Effector CD8-positive, alpha-beta T cell (primary cell): ENCODE results near the gene FKRP.
"Not testable (repeated sequence)": the region's sequence is repeated elsewhere in the genome, so short reads cannot be mapped to it uniquely, and the experiment has no call there.

Source experiments
- DNase-seq: peaks from one replicate; lab custom pipeline; 2025; lab: John Stamatoyannopoulos, UW
- total RNA-seq, 4 experiments: gene quantifications; one replicate each; lab custom pipeline; 2026; lab: John Stamatoyannopoulos, UW

Gene FKRP
- 17.1 to 26.8 (median 22.4) reads per million in 4 experiments for total RNA-seq

GRCh38 chr19:46745521-46746280, at the start of gene FKRP:
FKRP (plus strand) TSS chr19:46746057; CDS start chr19:46755451, 9,394 bp downstream.
- peak; percentile 10 for DNase-seq

DNA sequence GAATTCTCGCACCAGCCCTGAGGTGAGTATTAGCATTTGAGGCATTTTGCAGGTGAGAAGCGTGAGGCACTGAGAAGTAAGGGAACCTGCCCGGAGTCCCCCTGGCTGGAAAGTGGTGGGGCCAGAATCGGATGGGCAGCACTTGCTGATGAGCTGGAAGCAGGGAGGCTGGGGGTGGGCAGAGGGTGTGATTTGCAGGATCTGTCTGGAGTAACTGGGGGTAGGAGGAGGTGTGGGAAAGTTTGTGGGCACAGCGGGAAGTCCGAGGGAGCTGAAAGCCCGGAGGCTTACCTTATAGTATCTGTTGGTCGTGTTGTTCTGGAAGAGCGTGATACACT, 49.0 kb upstream of the FKRP start:
- DNase-seq = no peak

DNA sequence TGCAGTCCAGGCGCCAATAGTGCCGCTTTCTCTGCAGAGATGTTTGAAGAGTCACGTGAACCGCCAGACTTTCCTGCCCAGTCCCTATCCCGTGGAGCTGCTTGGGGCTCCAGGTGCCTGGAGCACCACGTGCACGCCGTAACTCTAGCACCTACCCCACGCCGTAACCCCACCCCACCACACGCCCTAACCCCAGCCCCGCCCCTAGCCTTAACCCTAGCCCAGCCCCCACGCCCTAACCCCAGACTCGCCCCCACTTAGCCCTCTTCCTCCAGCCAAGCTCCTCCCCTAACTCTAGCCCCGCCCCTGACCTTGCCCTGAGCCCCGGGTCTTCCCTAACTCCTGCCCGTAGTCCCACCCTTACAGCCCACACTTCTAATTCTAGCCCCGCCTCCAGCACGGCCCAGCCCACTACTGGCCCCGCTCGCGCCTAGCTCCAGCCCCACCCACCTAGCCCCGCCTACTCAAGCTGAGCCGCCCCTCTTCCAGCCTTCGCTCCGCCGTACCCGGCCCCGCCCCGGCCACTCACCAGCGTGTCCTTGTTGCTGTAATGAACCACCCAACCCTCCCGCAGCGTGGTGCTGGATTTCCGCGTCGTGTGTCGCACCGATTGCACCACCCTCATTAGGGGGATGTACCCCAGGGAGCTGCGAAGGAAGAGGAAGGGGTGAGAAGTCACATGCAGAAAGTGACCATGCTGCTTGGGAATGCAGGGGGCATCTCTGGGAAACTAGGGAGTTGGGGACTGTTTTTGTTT, 48.5 kb upstream of the FKRP start:
- DNase-seq = no peak

GRCh38 chr19:46698395-46699321, 47.2 kb upstream of the FKRP start:
- DNase-seq = no peak

- DNase-seq = no peak
Observed at GRCh38 chr19:46700704-46701103, 45.2 kb upstream of the FKRP start.

- DNase-seq = peak; percentile 87
Observed at GRCh38 chr19:46704379-46705076, 41.3 kb upstream of the FKRP start.

DNA sequence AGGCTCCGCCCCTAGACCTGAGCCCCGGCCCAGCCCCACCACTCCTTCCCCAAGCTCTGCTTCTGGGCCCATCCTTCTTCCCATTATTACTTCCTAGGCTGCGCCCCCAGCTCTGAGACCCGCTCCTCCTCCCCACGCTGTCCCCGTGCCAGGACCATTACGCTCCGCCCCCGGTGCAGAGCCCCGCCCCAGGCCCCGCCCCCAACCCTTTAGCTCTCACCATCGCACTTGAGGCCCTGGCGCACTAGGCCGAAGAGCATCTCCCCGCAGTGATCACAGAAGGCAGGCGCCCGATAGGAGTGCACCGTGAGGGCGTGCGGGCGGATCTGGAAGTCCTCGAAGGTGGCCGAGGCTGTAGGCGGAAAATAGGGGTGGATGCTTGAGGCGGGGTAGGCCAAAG, 35.2 kb upstream of the FKRP start:
- no peak for DNase-seq

- DNase-seq = not testable (repeated sequence)
Observed at GRCh38 chr19:46712768-46713338, 33.0 kb upstream of the FKRP start.

DNA sequence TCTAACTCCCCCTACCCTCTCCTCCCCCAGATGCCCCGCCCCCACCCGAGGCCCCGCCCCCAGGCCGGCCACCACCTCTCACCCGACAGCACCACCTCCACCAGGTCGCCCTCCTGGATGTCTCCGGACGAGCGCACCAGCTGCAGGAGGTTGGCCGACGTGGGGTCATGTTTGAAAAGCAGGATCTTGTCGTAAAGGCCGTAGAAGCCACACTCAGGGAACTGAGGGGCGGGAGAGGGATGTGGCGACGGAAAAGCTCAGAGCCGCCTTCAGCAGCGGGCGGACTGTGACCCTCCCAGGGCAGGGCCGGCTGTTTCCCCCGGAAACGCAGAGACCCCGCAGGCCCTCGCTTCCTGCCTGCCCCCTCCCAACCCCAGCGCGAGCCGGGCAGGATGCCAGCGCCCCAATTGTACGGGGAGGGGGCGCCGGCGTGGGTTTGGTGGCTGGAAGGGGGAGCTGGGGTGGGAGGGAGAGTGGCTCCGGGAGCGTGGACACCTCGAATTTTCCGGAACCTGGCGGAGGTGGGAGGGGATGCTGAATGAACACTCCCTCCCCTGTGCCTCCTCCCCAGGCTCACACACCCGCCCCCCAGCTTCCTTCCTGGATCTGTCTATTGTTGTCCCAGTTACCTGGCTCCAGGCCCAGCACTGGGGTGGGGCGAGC, 31.9 kb upstream of the FKRP start:
- peak; percentile 41 for DNase-seq

DNA sequence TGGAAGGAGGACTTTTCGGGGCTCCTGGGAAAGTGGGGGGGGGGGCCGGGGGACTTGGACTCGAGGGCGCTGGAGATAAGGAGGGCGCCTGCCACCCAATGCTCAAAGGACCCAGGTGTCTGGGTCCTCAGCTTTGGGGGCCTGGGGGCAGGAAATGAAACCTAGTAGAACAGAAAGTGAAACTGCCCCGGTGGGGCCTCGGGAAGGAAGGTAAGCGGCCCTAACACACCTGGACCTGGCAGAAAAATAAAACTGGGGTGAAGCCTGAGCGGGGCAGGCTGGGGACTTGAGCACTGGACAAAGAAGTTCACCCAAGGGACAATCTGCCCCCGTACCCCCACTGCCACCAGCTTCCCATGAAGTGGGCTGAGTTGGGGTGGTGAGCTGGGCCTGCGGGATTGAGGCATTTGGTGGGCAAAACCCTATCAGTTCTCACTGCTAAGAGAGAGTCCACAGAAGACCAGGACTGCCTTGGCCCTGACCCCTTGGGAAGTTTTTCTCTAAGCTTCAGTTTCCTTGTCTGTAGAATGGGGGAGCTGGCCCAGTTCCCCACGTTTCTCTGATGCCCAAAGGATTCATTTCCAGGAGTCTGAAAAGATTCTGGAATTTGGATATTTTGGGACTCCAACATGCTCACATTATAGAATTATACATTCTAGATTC, 31.3 kb upstream of the FKRP start:
- DNase-seq = peak; percentile 69

DNA sequence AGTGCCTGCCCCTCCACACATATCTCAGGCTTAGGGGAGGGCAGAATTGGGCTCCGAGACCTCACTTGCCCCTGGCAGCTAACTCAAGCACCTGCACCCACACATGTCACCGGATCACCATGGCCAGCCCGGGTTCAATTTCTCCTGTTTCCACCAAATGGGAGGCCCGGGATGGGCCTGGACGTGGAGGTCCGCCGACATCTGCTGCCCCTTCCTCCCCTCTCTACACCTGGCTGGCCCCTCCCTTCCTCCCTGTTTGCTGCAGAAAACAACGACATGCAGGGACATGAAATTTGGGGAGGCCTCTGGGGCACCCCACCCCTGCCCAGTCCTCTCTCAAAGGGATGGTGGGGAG, 30.3 kb upstream of the FKRP start:
- DNase-seq = no peak

DNA sequence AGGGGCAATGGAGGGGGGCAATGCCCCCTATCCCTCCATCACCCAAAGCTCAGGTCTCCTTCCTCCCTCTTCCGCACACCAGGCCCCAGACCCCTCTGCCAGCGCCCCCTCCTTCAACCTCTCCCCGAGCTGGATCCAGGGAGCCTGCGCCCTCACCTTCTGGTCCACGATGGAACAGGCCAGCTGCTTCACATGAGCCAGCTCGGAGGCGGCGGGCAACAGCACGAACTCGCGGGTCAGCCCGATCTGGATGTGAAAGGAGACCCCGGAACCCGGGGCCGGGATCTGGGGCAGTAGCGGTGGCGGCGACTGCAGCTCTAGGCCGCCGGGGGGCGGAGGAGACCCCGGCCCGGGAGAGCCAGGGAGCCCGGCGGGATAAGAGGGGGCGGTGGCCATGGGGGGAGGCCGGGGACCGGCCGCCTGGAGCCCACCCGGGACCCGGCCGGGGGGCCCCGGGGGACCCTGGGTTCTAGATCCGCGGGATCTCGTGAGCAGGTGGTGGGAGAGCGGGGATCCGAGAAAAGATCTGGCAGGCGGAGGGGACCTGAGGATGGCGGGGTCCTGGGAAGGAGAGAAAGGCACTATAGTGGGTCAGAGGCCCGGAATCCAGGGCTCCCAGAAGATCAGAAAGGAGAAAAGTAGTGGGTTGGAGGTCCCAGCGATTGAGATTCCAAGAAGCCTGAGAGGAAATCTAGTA, 29.7 kb upstream of the FKRP start:
- DNase-seq = no peak

GRCh38 chr19:46716672-46717033, 29.2 kb upstream of the FKRP start:
- no peak for DNase-seq

DNA sequence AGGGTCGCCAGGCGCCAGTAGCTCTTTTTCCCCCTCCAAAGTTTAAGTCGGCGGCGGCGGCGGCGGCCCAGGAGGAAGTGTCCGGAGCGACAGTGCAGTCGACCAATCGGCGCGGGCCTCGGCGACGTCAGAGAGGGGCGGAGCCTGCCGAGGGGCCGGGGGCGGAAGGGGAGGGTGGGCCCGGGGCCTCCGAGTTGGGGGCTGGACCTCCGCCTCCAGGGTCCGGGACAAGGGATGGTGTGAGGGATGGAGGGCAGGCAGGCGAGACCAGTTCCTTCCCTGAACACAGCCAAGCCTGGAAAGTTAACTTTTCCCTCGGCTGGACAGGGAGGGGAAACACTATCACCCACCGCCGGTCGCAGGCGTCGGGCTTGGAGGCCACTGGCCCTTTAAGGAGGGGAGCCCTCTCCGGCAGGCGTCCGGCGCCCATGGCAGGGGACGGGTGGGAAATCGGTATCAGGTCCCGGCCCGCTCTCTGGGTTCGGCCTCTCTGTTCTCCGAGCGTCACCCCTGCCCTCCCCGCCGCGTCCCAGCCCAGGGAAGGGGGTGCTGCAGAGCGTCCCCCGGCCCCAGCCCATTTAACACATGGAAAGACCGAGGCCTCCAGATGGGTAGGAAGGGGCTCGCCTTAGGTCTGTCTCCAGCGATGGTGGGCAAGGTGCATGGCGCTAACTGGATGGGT, 28.7 kb upstream of the FKRP start, which contains the start of gene PRKD2:
PRKD2 (minus strand) TSS at position 81 of the 682 bp plus-strand sequence. CDS start 744 bp downstream, outside the sequence.
- DNase-seq = peak; percentile 77

GRCh38 chr19:46717716-46718143, 28.1 kb upstream of the FKRP start:
- no peak for DNase-seq

DNA sequence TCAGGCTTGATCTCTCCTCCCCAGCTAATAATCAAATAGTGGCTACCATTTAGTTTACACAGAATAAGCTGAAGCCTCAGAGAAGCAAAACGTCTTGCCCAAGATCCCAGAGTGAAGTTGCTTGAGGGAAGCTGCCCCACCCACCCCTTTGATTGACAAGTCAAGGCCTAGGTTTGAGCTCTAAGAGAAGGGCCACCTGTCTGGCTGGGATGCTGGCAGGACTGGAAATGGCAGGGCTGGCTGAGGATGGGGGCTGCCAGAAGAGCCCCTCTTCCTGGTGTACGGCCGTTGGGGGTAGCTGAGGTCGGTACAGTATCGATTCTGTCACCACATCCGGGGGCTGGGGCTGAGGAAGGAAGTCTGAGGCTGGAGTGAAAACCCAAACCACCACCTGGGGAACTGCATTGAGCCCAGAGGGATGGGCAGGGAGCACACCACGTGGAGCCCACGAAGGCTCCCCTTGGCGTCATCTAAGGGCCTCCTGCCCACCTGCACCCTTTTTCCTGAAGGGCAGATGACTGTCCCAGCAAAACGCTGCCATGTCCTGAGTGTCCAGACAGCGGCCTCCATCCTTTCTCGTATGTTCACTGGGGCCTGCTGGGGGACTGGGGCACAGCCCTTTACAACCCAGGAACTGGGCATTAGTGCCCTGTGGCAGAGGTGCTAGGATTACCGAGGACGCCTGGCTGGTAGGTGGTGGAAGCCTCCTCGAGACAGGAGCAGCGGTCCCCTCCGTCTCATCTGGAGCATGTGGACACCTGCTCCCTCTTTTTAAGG, 27.5 kb upstream of the FKRP start:
- DNase-seq = peak; percentile 31

GRCh38 chr19:46718934-46719622, 26.8 kb upstream of the FKRP start:
- DNase-seq = no peak
